COLO668 (cell line): ENCODE results near the gene LRRFIP1.

Experiments used
- DNase-seq: peaks from one replicate; lab custom pipeline; 2025; ENCODE audit not compliant: unreplicated experiment; lab: John Stamatoyannopoulos, UW

LRRFIP1 gene

DNA sequence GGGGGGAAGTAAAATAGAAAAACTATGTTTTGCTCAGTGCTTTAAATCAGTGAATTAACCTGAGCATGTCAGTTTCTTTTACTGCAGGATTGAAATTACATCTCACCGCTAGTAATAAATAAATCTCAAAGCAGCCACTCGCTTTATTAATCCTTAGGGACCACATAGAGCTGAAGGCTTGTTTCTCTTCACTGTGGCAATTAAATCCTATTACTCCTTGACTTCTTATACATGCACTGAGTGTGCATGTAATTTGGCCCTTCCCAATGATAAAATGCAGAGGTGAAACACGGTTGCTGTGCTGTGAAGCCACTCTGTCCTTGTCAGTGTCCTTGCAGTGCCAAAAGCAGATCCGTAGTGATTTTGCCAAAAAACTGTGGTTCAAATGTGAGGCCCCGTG lies 94.1 kb downstream of the LRRFIP1 start:
- no peak for DNase-seq

DNA sequence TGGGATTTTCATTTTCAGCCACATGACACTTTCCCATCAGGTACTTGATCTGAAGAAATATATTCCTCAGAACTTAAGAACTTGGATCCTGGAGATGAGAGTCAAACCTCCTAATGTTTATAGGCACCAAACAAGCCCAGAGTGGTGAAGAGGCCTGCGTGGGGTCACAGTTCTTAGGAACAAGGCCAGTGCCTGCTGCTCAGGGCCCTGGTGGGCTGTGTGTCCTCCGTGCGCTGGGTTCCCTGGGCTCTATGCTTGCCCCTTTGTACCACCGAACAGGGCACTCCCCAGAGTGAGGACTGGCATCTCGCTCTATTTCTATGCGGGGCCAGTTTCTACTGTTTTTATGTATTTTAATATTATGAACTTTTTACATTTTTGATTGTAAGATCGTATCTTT lies 95.2 kb downstream of the LRRFIP1 start:
- DNase-seq, result no peak

DNA sequence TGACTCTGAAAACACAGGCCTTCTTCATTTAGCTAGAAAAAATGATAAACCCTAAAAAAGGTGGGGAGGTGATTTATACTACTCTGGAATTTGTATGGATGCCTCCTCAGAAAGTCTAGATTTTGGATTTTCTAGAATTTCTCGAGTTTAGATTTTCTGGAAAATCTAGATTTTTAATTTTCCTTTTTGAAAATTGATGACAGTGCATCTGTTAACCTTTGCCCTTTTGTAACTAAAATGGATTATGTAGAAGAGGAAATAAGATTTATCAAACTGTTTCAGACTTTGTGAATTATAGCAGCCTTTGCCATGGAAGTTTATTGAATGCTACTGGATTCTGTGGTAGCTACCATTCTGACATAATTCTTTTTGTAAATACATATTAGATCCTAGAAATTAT lies 95.6 kb downstream of the LRRFIP1 start:
- DNase-seq, result no peak

DNA sequence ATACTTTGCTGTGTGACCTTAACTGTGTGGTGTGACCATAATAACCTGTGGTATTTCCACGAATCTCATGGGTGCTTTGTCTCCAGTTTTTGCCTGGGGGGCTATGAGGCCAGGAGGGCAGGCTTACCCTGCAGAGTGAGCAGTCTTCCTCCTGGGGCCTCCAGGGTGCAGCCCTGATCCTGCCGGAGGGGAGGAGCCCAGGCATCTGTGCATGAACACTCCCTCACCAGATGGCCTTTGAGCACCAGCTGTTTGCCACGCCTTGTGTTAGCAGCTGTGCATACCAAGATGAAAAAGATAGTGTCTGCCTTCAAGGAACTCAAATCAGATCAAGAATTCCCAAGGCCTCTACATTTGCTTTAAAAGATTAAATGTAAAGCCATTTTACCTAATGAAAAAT lies 96.2 kb downstream of the LRRFIP1 start:
- DNase-seq, result peak; percentile 81

DNA sequence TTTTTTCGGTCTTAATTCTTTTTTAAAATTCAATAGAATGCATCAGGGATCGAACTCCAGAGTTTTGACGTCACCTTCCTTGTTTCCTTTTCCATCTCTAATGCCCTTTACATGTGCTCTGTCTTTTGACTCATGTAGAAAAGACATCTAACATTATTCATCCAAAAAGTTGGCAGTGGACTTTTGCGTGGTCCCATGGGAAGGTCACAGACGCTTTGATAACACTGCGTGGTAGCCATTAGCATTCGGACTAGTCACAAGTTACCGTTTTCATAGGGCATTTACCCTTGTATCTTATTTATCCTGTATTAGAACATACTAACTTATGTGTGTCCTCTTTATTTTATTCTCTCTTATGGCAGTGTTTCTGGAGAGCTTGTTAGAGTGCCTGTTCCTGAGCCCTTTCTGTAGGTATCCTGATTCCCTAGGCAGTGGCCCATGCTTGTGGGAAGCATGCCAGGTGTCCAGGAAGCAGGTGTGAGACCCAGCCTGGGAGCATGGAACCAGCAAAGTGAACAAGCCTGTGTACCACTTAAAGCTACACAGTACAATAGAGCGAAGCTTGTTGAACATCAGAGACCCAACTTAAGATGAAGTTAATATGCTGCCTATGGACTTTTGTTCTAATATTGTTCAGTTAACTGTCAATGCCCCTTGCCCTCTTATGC lies 97.6 kb downstream of the LRRFIP1 start:
- DNase-seq, result peak; percentile 82

DNA sequence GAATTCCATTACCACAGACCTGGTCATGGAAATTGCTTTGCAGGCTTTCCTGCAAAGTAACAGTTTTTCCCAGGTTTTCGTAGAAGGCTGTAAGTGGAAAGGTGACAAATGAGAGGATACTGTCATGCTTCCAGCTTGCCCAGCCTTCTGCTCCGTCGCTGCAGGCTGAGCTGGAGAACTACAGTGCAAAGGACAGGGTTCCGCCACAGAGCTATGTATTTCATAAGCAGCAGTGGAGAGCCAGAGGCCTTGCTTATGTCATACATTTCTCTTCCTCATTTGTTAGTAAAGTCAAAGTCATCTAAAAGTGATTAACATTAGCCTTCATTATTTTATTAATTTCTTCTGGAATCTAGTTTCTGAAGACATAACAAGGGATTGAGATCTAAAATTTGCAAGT lies 98.3 kb downstream of the LRRFIP1 start:
- DNase-seq, result no peak

DNA sequence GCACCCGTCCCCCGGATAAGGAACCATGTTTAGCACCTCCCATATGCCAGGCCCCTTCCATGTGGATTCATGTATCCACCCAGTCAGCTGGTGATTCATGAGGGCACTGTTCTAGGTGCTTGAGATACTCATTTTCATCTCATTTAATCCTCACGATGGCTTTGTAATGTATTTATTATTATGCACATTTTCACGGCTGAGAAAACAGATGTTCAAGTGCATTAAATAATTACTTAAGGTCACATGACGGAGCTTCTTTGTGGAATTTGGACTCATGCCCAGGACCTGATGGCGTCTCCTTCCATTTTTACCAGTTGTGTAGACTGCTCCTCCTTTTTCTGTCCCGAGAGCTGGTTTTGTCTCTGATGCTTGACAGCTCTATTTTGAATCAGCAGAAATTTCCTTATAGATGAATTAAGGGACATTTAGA lies 99.0 kb downstream of the LRRFIP1 start:
- DNase-seq, result peak; percentile 78

DNA sequence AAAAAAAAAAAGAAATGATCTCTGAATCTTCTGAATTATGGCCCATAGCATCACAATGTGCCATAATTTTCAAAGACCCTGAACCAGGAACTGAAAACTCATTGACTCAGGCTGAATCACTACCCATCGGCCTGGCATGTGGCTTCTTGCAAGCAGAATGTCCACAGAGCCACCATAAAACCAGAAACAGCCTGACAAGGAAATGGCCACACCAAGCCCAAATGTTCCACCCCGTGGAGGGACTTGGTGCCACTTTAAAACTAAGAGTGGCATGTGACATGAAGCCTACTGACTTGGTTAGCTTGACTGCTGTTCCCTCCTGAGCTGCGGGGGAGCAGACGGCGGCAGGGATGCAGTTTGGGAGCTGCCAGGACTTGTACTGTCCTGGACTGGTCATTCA lies 100.0 kb downstream of the LRRFIP1 start:
- peak; percentile 10 for DNase-seq

DNA sequence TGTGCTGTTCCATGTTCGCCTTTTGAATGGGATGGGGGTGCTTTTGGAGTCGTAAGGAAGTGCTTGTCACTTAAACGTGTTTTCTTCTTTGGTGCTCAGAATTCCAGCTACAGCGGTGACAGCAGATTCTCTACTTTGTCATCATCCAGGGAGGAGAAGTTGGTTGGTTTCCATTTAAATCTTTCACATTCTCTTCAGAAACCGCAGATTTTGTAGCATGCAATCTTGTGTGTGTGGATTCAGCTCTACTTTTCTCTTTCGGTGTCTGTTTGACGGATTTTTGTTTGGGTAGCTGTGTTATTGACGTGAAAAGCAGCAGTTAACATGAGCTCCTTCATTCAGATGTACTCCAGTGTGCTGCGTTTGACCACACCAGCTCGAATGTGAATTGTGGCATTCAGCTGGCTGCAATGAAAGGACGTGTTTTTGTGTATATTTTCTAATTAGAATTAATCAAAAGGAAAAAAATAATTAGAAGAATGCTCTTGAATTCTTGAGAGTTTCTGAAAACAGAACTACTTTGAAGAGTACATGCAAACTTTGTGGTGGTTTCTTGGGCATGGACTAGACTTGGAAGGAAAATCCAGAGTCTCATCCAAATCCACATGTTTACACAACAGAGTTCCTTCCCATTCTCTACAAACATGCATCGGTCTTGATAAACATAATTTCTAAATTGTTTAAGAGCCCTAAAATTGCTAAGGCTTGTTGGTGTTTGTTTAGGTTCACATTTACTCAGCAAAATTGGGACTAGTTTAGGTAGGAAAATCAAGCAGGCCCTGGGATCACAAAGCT lies 102.5 kb downstream of the LRRFIP1 start:
- DNase-seq, result no peak

DNA sequence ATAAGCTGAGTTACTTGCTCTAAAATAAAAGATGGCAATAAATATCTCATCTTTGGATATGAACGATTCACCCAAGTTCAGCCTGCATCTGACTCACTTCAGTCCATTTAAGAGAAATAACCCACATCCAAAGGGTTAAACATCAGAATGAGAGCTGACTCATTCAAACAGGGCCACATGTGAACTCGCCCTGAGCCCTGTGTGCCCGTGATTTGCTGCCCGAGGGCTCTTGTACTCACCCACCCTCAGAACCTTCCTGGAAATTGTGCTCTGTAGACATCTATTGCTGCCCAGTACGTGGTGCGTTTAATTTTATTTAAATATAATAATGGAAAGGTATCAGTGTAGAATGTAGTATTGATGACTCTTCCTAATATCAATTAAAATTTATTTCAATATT lies 104.3 kb downstream of the LRRFIP1 start:
- DNase-seq, result peak; percentile 29

DNA sequence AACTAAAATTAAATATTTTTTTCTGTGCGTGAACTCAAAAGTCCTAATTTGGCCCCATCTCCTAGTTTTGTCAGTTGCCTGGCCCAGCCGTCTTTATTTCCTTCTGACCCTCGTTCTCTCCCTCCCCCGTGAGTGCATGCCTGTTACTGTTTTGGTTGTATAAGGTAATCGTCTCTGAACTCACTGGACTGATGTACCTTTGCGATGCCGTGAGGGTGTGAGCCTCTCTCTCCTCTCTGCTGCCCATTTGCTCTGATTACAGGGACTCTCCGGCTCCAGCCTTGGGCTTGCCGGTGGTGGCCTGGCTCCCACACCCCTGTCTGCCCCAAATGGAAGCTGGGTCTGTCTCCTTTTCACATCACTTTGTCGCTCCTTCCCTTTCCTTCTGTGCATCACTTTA lies 104.7 kb downstream of the LRRFIP1 start:
- no peak for DNase-seq

DNA sequence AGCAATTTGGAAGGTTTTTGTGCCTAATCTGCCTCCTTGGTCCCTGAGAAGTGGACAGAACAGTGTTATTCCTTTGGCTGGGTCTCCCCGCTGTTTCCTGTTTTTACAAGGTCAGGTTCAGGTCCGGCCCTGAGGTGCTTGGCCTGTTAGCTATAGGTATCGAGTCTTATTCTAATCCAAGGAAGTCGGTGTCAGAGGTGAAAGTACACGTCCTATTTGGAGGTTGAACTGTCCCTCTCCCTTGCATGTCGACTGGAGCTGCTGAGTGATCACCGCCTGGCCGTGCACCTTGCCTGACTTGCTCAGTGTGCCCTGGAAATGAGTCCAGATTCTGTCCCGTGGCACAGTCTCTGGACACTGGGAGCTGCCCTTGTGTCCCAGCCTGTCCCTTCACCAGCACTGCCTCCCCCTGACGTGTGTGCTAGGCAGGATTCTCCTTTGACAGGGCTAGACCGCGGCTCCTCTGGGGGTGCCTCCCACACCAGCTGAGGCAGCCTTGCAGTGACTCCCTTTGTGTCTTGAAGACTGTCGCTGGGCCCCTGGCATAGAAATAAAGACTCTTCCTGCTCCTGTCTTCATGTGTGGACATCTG lies 105.5 kb downstream of the LRRFIP1 start:
- peak; percentile 32 for DNase-seq

DNA sequence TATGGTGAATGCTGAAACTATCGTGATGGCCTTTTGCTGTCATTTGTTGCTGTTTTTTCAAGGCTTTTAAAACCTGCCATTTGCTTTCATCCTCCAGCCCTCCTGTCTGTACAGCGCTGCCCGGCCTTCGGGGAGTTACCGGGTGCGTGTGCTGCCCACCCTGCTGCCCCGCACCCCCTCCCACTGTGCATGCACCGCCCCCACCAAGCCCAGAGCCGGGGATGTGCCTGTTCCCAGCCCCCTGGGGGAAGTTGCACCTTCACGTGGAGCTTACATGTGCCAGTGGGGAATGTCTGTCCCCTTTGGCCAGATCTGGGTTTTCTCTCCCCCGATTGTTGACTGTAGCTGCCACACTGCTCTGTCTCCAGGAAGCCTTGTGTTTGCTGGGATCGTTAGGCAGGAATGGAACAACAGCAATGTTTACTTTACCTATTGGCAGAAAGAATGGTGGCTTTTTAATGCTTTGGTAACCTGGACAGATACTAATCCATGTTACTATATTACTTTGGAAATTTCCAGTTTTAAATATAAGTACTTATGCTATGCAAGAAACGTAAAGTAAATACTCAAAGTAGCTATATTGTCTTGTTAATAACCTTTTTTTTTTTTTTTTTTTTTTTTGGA lies 106.4 kb downstream of the LRRFIP1 start:
- peak; percentile 70 for DNase-seq

DNA sequence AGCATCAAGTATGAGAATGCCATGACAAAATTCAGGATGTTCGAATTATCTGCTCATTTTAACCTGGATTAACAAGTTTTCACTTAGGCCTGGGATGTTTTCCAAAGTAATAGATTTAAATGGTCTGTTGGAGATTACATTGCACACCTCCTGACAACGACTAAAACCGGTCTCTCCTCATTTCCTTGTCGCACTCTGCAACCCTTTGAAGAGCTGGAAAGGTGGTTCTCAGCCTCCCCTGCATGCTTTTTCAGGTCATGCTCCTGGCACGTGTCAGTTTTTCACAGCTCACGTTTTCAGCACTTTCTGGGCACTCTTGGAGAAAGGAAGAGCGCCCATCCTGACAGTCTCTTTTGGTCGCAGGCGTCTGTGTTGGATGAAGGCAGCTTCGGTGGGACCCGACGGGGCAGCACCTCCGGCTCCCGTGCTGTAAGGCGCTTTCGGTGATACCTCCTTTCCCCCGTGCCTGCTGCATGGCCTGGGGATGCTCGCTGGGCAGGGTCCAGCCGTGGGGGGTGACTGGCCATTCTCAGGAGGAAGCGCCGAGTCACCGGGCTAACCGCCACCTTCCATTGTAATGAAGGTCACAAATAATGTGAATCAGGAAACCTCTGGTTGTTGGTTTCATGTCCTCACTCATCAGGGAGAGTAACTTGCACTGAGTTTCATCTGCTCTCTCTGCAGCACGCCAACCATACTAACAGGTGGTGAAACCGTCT lies 107.7 kb downstream of the LRRFIP1 start:
- DNase-seq, result no peak

DNA sequence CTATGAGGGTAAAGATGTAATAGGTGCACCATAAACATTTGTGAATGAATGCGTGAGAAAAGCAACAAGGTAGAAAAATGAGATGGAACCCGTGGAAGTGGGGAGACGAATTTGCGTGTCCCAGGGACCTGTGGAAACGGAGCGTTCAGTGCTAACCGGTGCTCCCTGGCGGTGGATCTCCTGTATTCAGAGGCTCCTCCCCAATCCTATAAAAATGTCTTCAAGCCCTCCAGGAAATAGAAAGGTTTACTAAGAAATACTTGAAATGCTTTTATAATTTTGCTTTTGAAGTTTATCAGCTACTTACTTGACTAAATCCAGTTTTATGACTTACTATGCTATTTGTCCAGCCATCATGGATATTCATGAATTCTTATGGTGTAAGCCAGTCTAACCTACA lies 108.4 kb downstream of the LRRFIP1 start:
- DNase-seq, result no peak

DNA sequence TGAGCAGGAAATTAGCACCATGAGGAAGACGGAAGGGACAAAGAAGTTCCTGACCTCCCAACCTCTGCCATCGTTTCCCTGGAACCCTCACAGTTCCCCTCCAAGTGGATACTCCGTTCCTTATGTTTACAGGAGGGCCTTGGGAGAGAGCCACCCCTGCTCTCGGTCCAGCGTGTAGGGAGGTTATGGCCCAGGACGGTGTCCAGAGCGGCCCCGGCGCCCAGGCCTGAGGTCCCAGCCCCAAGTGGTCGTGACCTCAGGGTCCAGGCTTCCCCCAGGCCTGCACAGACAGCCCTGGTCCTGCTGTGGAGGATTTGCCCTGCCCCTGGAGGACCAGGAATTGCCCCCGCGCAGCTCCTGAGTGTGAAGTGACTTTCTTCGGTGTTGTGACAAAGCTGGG lies 109.4 kb downstream of the LRRFIP1 start:
- DNase-seq, result no peak

DNA sequence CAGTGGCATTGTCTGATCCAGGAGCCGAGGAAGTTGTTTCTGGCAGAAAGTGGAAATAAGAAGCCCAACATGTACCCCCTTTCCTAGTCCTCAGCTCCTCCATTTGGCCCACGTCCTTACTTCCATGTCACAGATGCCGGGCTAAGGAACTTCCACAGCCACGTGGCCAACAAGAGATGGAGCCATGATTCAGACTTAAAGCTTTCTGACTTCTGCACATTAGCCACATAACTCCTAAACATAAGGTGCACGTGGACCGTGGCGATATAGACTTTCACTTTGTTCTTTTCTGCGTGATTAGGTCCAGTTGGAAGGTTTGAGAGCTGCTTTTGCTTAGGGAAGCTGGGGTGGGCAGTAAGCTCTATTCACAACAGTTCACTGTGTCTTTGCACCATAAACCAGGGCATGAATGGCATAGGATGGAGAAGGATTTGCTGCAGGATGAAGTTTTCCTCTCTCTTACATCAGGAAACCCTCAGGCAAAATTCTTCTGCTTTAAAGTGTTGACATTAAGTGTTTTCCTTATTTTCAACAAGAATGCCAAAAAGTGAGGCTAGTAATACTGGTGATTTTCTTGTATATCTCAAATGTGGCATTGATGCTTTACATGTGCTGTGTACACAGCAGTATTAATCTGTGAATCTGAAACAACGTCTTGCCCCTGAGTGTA lies 109.9 kb downstream of the LRRFIP1 start:
- no peak for DNase-seq

DNA sequence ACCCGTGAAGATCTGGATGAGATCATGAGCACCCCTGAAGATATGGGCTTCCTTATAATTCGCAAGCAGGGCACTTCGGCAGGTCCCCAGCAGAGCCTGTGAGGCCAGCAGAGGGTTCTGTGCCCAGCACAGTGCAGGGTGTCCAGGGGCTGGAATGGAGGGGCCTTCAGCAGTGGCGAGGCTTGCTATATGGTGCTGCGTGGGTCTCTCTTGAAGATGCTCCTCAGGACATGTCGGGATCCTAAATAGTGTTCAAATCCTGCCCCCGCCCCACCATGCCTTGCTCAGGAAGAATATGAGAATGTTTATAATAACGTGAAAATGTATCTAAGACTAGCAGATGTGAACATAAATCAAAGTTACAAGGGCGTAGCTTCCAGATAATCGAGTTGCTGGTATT lies 110.9 kb downstream of the LRRFIP1 start:
- no peak for DNase-seq

DNA sequence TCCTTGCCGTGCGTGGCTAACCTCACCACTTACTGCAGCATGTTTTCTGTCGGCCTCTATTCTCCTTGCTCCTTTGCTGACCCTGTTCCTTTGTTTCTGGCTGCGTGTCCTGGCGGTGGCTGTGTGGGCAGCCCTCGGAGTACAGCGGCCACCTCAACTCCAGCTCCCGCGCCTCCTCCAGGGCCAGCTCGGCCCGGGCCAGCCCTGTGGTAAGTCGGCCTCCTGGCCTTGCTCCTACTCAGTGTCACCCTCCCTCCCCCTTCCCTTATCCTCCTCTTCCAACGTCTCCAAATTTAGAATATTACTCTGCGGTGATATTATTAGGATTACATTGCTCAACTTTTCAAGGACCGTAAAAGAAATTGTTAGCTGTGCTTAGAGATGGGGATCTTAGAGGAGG lies 111.7 kb downstream of the LRRFIP1 start:
- no peak for DNase-seq

DNA sequence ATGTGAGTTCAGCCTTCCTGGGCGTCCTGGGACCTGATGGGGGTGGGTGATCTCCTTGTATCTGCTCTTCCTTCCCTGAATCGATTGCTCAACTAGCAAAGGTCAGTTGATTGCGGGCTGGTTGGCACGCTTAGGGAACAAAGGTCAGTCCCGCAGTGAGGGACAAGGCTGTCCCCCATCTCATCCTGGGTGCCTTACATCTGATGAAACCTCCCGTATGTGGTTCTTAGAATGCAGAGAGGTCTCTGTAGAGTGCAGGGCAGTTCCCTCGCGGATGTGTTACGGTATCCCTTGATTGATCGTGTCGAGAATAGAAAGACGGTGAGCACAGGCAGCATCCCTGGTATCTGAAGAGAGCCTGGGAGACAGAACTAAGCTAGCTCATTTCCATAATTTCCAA lies 114.8 kb downstream of the LRRFIP1 start:
- DNase-seq, result no peak

DNA sequence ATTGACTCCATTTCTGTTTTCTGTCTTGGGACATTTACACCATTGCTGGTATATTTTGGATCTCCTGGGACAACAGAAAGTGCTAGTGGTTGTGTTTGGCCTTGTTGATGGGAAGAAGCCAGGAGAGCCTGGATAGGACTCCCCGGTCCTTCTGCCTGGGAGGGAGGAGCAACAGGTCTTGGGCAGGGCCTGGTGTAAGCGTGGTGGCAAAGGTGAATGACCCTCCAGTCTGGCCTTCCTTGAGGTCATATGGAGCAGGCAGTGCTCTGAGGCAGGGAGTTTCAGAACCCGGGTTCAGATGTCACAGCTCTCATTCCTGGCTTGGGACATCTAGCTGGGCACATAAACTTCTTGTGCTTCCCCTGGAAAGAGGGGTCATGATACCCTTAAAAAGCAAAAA lies 115.2 kb downstream of the LRRFIP1 start:
- DNase-seq, result no peak
